ENCODE data around the gene FAAP20.
A peak's percentile ranks its signal among the peaks of the same experiment; 100 is the strongest.

Gene FAAP20, protein sequence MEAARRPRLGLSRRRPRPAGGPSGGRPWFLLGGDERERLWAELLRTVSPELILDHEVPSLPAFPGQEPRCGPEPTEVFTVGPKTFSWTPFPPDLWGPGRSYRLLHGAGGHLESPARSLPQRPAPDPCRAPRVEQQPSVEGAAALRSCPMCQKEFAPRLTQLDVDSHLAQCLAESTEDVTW

DNA sequence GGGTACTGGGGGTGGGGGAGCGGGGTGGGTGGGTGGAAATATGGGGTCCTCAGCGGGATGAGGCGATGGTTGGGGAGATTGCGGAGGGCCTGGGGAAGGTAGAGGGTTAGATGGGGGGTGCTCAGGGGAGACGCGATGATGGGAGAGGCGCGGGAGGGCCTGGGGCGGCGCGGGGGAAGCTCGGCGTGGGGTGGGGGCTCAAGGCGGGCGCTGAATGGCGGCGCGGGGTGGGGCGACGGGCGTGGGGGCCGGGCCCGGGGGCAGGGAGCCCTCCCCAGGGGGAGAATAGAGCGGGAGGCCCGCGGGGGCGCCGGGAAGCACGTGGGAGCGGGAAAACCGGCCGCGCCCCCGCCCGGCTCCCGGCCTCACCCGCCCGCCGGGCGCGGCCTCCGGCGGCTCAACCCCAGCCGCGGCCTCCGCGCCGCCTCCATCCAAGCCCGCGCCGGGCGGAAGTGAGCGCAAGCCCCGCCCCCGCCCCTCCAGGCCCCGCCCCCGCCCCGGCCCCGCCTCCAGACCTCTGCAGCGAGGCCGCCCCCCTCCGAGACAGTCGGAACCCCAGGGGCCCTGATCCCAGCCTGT lies at the start of gene FAAP20:
Gene FAAP20 (minus strand): TSS at position 454 of the 579 bp plus-strand sequence. CDS start 23 bp downstream, at position 431.
- ATAC-seq = peak; percentile 63
- TF ChIP-seq ZFP30 (CRISPR knock-in tag; IDR thresholded peaks at IDR 0.05) (no peak), ZNF70 (CRISPR knock-in tag; IDR thresholded peaks at IDR 0.05) (no peak), TCF4 (CRISPR knock-in tag; IDR thresholded peaks at IDR 0.05; ENCODE audit: borderline replicate concordance) (no peak), ZNF8 (CRISPR knock-in tag; IDR thresholded peaks at IDR 0.05) (no peak)
- TF ChIP-seq, protein P1, sequence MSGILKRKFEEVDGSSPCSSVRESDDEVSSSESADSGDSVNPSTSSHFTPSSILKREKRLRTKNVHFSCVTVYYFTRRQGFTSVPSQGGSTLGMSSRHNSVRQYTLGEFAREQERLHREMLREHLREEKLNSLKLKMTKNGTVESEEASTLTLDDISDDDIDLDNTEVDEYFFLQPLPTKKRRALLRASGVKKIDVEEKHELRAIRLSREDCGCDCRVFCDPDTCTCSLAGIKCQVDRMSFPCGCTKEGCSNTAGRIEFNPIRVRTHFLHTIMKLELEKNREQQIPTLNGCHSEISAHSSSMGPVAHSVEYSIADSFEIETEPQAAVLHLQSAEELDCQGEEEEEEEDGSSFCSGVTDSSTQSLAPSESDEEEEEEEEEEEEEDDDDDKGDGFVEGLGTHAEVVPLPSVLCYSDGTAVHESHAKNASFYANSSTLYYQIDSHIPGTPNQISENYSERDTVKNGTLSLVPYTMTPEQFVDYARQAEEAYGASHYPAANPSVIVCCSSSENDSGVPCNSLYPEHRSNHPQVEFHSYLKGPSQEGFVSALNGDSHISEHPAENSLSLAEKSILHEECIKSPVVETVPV (CRISPR knock-in tag; IDR thresholded peaks at IDR 0.05) = no peak

DNA sequence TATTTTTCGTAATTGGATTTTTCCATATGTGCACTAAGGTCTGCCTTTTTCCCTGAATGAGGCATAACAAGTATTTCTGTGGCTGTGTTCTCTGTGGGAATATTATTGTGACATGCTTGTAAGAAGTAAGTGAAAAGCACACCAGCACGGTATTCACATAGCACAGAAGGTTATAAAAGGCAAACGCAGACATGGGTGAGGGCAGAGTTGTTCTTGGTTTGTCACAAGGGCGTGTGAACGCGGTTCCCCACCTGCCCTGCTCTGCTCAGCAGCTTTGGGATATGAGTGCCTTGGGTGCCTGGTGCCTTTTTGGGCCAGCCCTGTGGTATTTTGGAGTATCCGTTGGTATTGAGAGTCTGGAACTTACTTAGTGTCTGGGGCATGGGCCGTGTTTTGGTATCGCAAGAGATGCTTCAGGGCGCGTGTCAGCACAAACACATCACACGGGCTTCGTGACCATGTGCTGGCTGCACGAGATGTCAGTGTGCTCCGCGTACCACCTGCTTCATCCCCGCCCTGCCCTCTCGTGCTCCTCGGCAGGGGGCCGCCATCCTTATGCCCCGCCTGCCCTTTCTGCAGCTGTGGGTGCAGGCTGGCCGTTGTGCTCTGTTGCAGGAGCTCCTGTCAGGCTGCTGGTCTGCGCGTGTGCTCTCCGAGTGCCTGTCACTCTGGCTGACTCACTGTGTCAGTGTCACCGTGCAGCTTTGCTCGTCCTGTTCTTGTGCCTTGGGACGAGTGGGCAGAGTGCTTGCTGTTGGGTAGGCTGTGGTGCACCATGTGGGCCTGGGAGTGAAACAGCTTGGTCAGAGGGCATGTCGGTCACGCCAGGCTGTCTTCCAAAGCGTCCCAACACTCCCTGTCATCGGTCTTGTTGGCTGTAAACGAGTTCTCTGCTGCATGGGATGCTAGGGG lies 48.5 kb upstream of the FAAP20 start:
- ATAC-seq = no peak
- TF ChIP-seq ZC3H10 (CRISPR knock-in tag; IDR thresholded peaks at IDR 0.05) (no peak), ZNF70 (CRISPR knock-in tag; IDR thresholded peaks at IDR 0.05) (no peak), ISL1 (CRISPR knock-in tag; IDR thresholded peaks at IDR 0.05) (no peak), PPARA (CRISPR knock-in tag; IDR thresholded peaks at IDR 0.05; ENCODE audit: borderline replicate concordance) (no peak), ZNF8 (CRISPR knock-in tag; IDR thresholded peaks at IDR 0.05) (no peak), GLIS3 (CRISPR knock-in tag; IDR thresholded peaks at IDR 0.05) (no peak), TCF4 (CRISPR knock-in tag; IDR thresholded peaks at IDR 0.05; ENCODE audit: borderline replicate concordance) (no peak), ZFP30 (CRISPR knock-in tag; IDR thresholded peaks at IDR 0.05) (no peak)
- TF ChIP-seq, protein P2, sequence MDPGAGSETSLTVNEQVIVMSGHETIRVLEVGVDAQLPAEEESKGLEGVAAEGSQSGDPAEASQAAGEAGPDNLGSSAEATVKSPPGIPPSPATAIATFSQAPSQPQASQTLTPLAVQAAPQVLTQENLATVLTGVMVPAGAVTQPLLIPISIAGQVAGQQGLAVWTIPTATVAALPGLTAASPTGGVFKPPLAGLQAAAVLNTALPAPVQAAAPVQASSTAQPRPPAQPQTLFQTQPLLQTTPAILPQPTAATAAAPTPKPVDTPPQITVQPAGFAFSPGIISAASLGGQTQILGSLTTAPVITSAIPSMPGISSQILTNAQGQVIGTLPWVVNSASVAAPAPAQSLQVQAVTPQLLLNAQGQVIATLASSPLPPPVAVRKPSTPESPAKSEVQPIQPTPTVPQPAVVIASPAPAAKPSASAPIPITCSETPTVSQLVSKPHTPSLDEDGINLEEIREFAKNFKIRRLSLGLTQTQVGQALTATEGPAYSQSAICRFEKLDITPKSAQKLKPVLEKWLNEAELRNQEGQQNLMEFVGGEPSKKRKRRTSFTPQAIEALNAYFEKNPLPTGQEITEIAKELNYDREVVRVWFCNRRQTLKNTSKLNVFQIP (CRISPR knock-in tag; IDR thresholded peaks at IDR 0.05; ENCODE audit: borderline replicate concordance, low read depth) = no peak

DNA sequence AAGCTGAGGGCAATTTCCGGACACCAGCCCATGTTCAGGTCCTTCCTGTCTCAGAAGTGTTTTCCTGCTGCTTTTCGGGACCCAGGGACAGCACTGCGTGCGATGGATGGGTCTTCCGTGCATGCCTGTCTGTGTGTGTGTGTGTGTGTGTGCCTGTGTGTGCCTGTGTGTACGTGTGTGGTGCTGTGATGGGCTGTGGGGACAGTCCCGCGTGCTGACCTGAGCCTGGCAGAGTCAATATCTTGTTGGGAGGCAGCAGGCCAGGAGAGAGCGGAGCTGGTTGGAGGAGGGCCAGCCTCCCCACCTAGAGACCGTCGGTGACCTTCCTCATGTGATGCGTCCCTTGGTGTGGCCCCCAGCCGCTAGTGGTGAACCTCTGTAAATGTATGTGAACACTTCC lies 47.2 kb upstream of the FAAP20 start:
- no peak for ATAC-seq
- no peak for TF ChIP-seq RARB (CRISPR knock-in tag; IDR thresholded peaks at IDR 0.05)
- no peak for TF ChIP-seq CSDC2 (CRISPR knock-in tag; IDR thresholded peaks at IDR 0.05)
- no peak for TF ChIP-seq BACH2 (CRISPR knock-in tag; IDR thresholded peaks at IDR 0.05; ENCODE audit: borderline replicate concordance)
- TF ChIP-seq, protein P3, sequence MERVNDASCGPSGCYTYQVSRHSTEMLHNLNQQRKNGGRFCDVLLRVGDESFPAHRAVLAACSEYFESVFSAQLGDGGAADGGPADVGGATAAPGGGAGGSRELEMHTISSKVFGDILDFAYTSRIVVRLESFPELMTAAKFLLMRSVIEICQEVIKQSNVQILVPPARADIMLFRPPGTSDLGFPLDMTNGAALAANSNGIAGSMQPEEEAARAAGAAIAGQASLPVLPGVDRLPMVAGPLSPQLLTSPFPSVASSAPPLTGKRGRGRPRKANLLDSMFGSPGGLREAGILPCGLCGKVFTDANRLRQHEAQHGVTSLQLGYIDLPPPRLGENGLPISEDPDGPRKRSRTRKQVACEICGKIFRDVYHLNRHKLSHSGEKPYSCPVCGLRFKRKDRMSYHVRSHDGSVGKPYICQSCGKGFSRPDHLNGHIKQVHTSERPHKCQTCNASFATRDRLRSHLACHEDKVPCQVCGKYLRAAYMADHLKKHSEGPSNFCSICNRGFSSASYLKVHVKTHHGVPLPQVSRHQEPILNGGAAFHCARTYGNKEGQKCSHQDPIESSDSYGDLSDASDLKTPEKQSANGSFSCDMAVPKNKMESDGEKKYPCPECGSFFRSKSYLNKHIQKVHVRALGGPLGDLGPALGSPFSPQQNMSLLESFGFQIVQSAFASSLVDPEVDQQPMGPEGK (CRISPR knock-in tag; IDR thresholded peaks at IDR 0.05; ENCODE audit: borderline replicate concordance) = no peak
- no peak for TF ChIP-seq ARNTL (CRISPR knock-in tag; IDR thresholded peaks at IDR 0.05; ENCODE audit: borderline replicate concordance, low read depth)
- no peak for TF ChIP-seq SNAI2 (CRISPR knock-in tag; IDR thresholded peaks at IDR 0.05)
- no peak for TF ChIP-seq ESRRG (CRISPR knock-in tag; IDR thresholded peaks at IDR 0.05)
- no peak for TF ChIP-seq GLIS3 (CRISPR knock-in tag; IDR thresholded peaks at IDR 0.05)
- no peak for TF ChIP-seq ZNF8 (CRISPR knock-in tag; IDR thresholded peaks at IDR 0.05)
- no peak for TF ChIP-seq ZFP30 (CRISPR knock-in tag; IDR thresholded peaks at IDR 0.05)
- TF ChIP-seq, protein P1 (CRISPR knock-in tag; IDR thresholded peaks at IDR 0.05) = no peak
- no peak for TF ChIP-seq ZNF565 (CRISPR knock-in tag; conservative IDR thresholded peaks at IDR 0.05; ENCODE audit: low read depth)
- TF ChIP-seq TOX (CRISPR knock-in tag; IDR thresholded peaks at IDR 0.05; ENCODE audit: borderline replicate concordance) = no peak
- TF ChIP-seq, protein P4, sequence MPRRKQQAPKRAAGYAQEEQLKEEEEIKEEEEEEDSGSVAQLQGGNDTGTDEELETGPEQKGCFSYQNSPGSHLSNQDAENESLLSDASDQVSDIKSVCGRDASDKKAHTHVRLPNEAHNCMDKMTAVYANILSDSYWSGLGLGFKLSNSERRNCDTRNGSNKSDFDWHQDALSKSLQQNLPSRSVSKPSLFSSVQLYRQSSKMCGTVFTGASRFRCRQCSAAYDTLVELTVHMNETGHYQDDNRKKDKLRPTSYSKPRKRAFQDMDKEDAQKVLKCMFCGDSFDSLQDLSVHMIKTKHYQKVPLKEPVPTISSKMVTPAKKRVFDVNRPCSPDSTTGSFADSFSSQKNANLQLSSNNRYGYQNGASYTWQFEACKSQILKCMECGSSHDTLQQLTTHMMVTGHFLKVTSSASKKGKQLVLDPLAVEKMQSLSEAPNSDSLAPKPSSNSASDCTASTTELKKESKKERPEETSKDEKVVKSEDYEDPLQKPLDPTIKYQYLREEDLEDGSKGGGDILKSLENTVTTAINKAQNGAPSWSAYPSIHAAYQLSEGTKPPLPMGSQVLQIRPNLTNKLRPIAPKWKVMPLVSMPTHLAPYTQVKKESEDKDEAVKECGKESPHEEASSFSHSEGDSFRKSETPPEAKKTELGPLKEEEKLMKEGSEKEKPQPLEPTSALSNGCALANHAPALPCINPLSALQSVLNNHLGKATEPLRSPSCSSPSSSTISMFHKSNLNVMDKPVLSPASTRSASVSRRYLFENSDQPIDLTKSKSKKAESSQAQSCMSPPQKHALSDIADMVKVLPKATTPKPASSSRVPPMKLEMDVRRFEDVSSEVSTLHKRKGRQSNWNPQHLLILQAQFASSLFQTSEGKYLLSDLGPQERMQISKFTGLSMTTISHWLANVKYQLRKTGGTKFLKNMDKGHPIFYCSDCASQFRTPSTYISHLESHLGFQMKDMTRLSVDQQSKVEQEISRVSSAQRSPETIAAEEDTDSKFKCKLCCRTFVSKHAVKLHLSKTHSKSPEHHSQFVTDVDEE (CRISPR knock-in tag; IDR thresholded peaks at IDR 0.05) = no peak
- TF ChIP-seq ZFP3 (CRISPR knock-in tag; IDR thresholded peaks at IDR 0.05) = no peak

Measured in SK-N-SH treated with all-trans-retinoic acid at 6 μM for 48 hours (cell line).